ENCODE data around the gene DYSF.

Gene DYSF

GRCh38 chr2:71575966-71576365 lies 122.6 kb downstream of the DYSF start:
- POLR2A ChIA-PET = no interaction called here
- CTCF ChIA-PET = no interaction called here
- TF ChIP-seq PKNOX1 (IDR thresholded peaks at IDR 0.05) (peak; percentile 84), HDGF (IDR thresholded peaks at IDR 0.05; ENCODE audit: borderline replicate concordance) (no peak), ZNF384 (IDR thresholded peaks at IDR 0.05) (no peak)
- DNase-seq (ENCODE audit: extremely low spot score) = no peak

- POLR2A ChIA-PET = no interaction called here
- no peak for TF ChIP-seq PKNOX1 (IDR thresholded peaks at IDR 0.05)
- TF ChIP-seq ARNT (IDR thresholded peaks at IDR 0.05) = no peak
- TF ChIP-seq NFRKB (IDR thresholded peaks at IDR 0.05) = no peak
- no peak for TF ChIP-seq SUZ12 (IDR thresholded peaks at IDR 0.05)
- TF ChIP-seq HDGF (IDR thresholded peaks at IDR 0.05; ENCODE audit: borderline replicate concordance) = no peak
- DNase-seq (ENCODE audit: extremely low spot score) = no peak
- CTCF ChIA-PET = no interaction called here
Measured at GRCh38 chr2:71576541-71576940, 123.2 kb downstream of the DYSF start.

GRCh38 chr2:71577209-71577608 lies 123.8 kb downstream of the DYSF start:
- CTCF ChIA-PET = no interaction called here
- no peak for DNase-seq (ENCODE audit: extremely low spot score)
- POLR2A ChIA-PET = no interaction called here
- no peak for TF ChIP-seq FOXM1 (IDR thresholded peaks at IDR 0.05; ENCODE audit: borderline replicate concordance)
- TF ChIP-seq TARDBP (IDR thresholded peaks at IDR 0.05) = no peak
- no peak for TF ChIP-seq L3MBTL2 (conservative IDR thresholded peaks at IDR 0.05)
- no peak for TF ChIP-seq PKNOX1 (IDR thresholded peaks at IDR 0.05)
- TF ChIP-seq FOXK2 (IDR thresholded peaks at IDR 0.05) = no peak
- TF ChIP-seq HDGF (IDR thresholded peaks at IDR 0.05; ENCODE audit: borderline replicate concordance) = no peak
- no peak for TF ChIP-seq NFRKB (IDR thresholded peaks at IDR 0.05)
- no peak for TF ChIP-seq SP1 (IDR thresholded peaks at IDR 0.05)
- TF ChIP-seq ELF4 (IDR thresholded peaks at IDR 0.05) = no peak
- TF ChIP-seq FOXA1 (IDR thresholded peaks at IDR 0.05) = no peak
- TF ChIP-seq ARNT (IDR thresholded peaks at IDR 0.05) = no peak
- TF ChIP-seq LEF1 (IDR thresholded peaks at IDR 0.05; ENCODE audit: borderline replicate concordance) = no peak
- no peak for TF ChIP-seq ZNF384 (IDR thresholded peaks at IDR 0.05)
- no peak for TF ChIP-seq BHLHE40 (IDR thresholded peaks at IDR 0.05; ENCODE audit: borderline replicate concordance)

- TF ChIP-seq BHLHE40 (IDR thresholded peaks at IDR 0.05; ENCODE audit: borderline replicate concordance) = no peak
- no peak for TF ChIP-seq SP1 (IDR thresholded peaks at IDR 0.05)
- no peak for TF ChIP-seq L3MBTL2 (conservative IDR thresholded peaks at IDR 0.05)
- no peak for TF ChIP-seq CTBP1 (IDR thresholded peaks at IDR 0.05; ENCODE audit: borderline replicate concordance)
- TF ChIP-seq PKNOX1 (IDR thresholded peaks at IDR 0.05) = no peak
- TF ChIP-seq LEF1 (IDR thresholded peaks at IDR 0.05; ENCODE audit: borderline replicate concordance) = no peak
- no peak for TF ChIP-seq SUZ12 (IDR thresholded peaks at IDR 0.05)
- no peak for TF ChIP-seq FOXK2 (IDR thresholded peaks at IDR 0.05)
- no peak for TF ChIP-seq FOXA1 (IDR thresholded peaks at IDR 0.05)
- TF ChIP-seq NFRKB (IDR thresholded peaks at IDR 0.05) = no peak
- TF ChIP-seq ELF4 (IDR thresholded peaks at IDR 0.05) = no peak
- no peak for TF ChIP-seq HDGF (IDR thresholded peaks at IDR 0.05; ENCODE audit: borderline replicate concordance)
- no peak for TF ChIP-seq ARNT (IDR thresholded peaks at IDR 0.05)
- no peak for TF ChIP-seq TARDBP (IDR thresholded peaks at IDR 0.05)
- TF ChIP-seq ZNF384 (IDR thresholded peaks at IDR 0.05) = no peak
- TF ChIP-seq FOXM1 (IDR thresholded peaks at IDR 0.05; ENCODE audit: borderline replicate concordance) = no peak
- ChIA-PET CTCF (no interaction called here), POLR2A (no interaction called here)
- no peak for DNase-seq (ENCODE audit: extremely low spot score)
Measured at GRCh38 chr2:71578767-71579342, 125.5 kb downstream of the DYSF start.

- POLR2A ChIA-PET = no interaction called here
- no peak for DNase-seq (ENCODE audit: extremely low spot score)
- no peak for TF ChIP-seq SUZ12 (IDR thresholded peaks at IDR 0.05)
- no peak for TF ChIP-seq CTBP1 (IDR thresholded peaks at IDR 0.05; ENCODE audit: borderline replicate concordance)
- no peak for TF ChIP-seq PKNOX1 (IDR thresholded peaks at IDR 0.05)
- TF ChIP-seq LEF1 (IDR thresholded peaks at IDR 0.05; ENCODE audit: borderline replicate concordance) = no peak
- TF ChIP-seq FOXA1 (IDR thresholded peaks at IDR 0.05) = no peak
- no peak for TF ChIP-seq ARNT (IDR thresholded peaks at IDR 0.05)
- CTCF ChIA-PET = no interaction called here
Measured at GRCh38 chr2:71581026-71581425, 127.7 kb downstream of the DYSF start.

- DNase-seq (ENCODE audit: extremely low spot score) = no peak
- TF ChIP-seq ZNF384 (IDR thresholded peaks at IDR 0.05) (no peak), ELF4 (IDR thresholded peaks at IDR 0.05) (no peak), CTBP1 (IDR thresholded peaks at IDR 0.05; ENCODE audit: borderline replicate concordance) (no peak), L3MBTL2 (conservative IDR thresholded peaks at IDR 0.05) (no peak), BHLHE40 (IDR thresholded peaks at IDR 0.05; ENCODE audit: borderline replicate concordance) (no peak), ARNT (IDR thresholded peaks at IDR 0.05) (no peak), FOXM1 (IDR thresholded peaks at IDR 0.05; ENCODE audit: borderline replicate concordance) (no peak), NFRKB (IDR thresholded peaks at IDR 0.05) (no peak), LEF1 (IDR thresholded peaks at IDR 0.05; ENCODE audit: borderline replicate concordance) (no peak), FOXK2 (IDR thresholded peaks at IDR 0.05) (no peak), FOXA1 (IDR thresholded peaks at IDR 0.05) (no peak), HDGF (IDR thresholded peaks at IDR 0.05; ENCODE audit: borderline replicate concordance) (no peak), TARDBP (IDR thresholded peaks at IDR 0.05) (no peak)
- ChIA-PET POLR2A (no interaction called here), CTCF (no interaction called here)
Measured at GRCh38 chr2:71583876-71584275, 130.5 kb downstream of the DYSF start.
